ENCODE results near the gene CD109.

GRCh38 chr6:73679009-73679408 is 17.0 kb upstream of the CD109 start:
- no peak for TF ChIP-seq BCL11A (IDR thresholded peaks at IDR 0.05; ENCODE audit: low read depth in 2 of 2, low read length in 2 of 2)
- no peak for TF ChIP-seq CTCF (IDR thresholded peaks at IDR 0.05; ENCODE audit: control extremely low read depth in 1 of 3, insufficient read depth in 1 of 3, low read depth in 1 of 3, low read length in 3 of 3)
- no peak for TF ChIP-seq EGR1 (IDR thresholded peaks at IDR 0.05; ENCODE audit: borderline replicate concordance, low read depth, low read length)
- no peak for TF ChIP-seq TCF12 (IDR thresholded peaks at IDR 0.05; ENCODE audit: low read depth, low read length)
- TF ChIP-seq POLR2A (IDR thresholded peaks at IDR 0.05; ENCODE audit: control extremely low read depth in 1 of 2, low read depth in 2 of 2, low read length in 2 of 2), result no peak
- TF ChIP-seq RAD21 (IDR thresholded peaks at IDR 0.05 in 1 of 2, conservative IDR thresholded peaks at IDR 0.05 in 1 of 2; ENCODE audit: low read depth in 2 of 2, low read length in 2 of 2), result no peak
- no peak for TF ChIP-seq BRCA1 (IDR thresholded peaks at IDR 0.05; ENCODE audit: low read depth, low read length)
- TF ChIP-seq POLR2AphosphoS5 (IDR thresholded peaks at IDR 0.05; ENCODE audit: low read depth, low read length), result no peak
- no peak for TF ChIP-seq POU5F1 (IDR thresholded peaks at IDR 0.05; ENCODE audit: low read depth, low read length)
- no peak for TF ChIP-seq HDAC6 (IDR thresholded peaks at IDR 0.05; ENCODE audit: low read depth, low read length)
- no peak for TF ChIP-seq EP300 (IDR thresholded peaks at IDR 0.05; ENCODE audit: borderline replicate concordance in 1 of 2, low read depth in 2 of 2, low read length in 2 of 2)
- no peak for TF ChIP-seq MAX (IDR thresholded peaks at IDR 0.05)
- TF ChIP-seq TEAD4 (IDR thresholded peaks at IDR 0.05; ENCODE audit: low read depth, low read length), result no peak
- TF ChIP-seq MAFK (IDR thresholded peaks at IDR 0.05; ENCODE audit: low read depth, low read length), result no peak

All from H1 (cell line).